ENCODE measurements around the gene C6orf47.

DNA sequence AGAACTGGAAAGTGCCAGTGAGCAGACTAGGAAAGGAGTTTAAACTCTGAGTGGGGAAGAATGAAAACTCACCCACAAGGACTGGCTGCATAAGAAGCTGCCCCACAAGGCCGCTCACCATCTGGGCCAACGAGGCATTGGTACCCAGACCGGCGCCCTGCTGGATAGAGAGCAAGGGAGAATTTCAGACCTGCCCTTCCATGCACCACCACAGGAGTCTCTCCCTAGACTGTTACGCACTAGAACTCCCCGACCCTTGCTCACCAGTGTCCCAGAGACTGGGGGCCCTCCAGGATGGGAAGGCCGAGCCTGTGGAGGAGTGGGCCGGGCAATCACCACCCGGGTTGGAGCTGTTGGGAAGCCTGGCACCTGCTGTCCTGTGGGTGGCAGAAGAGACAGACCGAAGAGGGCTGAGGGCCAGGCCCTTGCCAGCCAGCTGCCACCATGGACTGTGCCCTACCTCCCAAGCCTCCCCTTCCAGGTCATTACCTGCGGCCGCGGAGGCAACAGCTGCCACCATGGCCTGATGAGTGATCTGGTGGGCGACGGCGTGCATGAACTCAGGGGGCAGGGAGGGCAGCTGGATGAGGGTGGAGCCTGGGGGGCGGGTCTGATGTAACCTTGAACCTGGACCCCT lies 16.6 kb downstream of the C6orf47 start:
- TF ChIP-seq, protein P1, sequence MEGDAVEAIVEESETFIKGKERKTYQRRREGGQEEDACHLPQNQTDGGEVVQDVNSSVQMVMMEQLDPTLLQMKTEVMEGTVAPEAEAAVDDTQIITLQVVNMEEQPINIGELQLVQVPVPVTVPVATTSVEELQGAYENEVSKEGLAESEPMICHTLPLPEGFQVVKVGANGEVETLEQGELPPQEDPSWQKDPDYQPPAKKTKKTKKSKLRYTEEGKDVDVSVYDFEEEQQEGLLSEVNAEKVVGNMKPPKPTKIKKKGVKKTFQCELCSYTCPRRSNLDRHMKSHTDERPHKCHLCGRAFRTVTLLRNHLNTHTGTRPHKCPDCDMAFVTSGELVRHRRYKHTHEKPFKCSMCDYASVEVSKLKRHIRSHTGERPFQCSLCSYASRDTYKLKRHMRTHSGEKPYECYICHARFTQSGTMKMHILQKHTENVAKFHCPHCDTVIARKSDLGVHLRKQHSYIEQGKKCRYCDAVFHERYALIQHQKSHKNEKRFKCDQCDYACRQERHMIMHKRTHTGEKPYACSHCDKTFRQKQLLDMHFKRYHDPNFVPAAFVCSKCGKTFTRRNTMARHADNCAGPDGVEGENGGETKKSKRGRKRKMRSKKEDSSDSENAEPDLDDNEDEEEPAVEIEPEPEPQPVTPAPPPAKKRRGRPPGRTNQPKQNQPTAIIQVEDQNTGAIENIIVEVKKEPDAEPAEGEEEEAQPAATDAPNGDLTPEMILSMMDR (IDR thresholded peaks at IDR 0.05 in 4 of 5, conservative IDR thresholded peaks at IDR 0.05 in 1 of 5), result no peak
- TF ChIP-seq POLR2A (IDR thresholded peaks at IDR 0.05), result no peak

Data from gastrocnemius medialis (tissue), 4 donors.